HL-60 (cell line): ENCODE data around the gene DOCK7.
A peak's percentile ranks its signal among the peaks of the same experiment; 100 is the strongest.

ENCODE experiments used
- DNase-seq, 2 experiments: peaks; one replicate each; pipeline ENCODE4 v3.0.0-alpha.2; 2010 to 2020; ENCODE audit warnings: low read depth in 1 of 2, low spot score in 1 of 2
- H3K27ac ChIP-seq: fragments of 250-450 bp; sonication (Bioruptor Pico); replicated peaks from 2 replicates; pipeline ENCODE4 v1.5.1; 2020; ENCODE audit warnings: mild to moderate bottlenecking, moderate library complexity
- H3K27me3 ChIP-seq: fragments of 250-450 bp; sonication (Bioruptor Pico); 2 replicates; pipeline ENCODE4 v1.5.1; 2021; ENCODE audit warnings: mild to moderate bottlenecking, moderate library complexity; ENCODE audit not compliant: insufficient read depth, poor library complexity, severe bottlenecking
- H3K4me3 ChIP-seq: replicated peaks from 2 replicates; pipeline ENCODE4 v1.5.1; 2011; ENCODE audit warnings: mild to moderate bottlenecking, control low read depth, low read length; ENCODE audit not compliant: insufficient read depth
- CTCF ChIP-seq: IDR thresholded peaks from one replicate; pipeline ENCODE4 v1.5.1; 2011; ENCODE audit warnings: low read length, control low read depth, inconsistent platforms; ENCODE audit not compliant: insufficient read depth
- GABPA ChIP-seq: IDR thresholded peaks from 2 replicates; pipeline ENCODE4 v1.6.1; 2012; ENCODE audit warnings: low read depth
- POLR2AphosphoS5 ChIP-seq: IDR thresholded peaks from 2 replicates; pipeline ENCODE4 v1.6.1; 2012; ENCODE audit warnings: low read depth
- REST ChIP-seq: IDR thresholded peaks from 2 replicates; pipeline ENCODE4 v1.6.1; 2012; ENCODE audit warnings: low read depth; ENCODE audit not compliant: insufficient replicate concordance
- SPI1 ChIP-seq: IDR thresholded peaks from 2 replicates; pipeline ENCODE4 v1.6.1; 2012; ENCODE audit warnings: low read depth, mild to moderate bottlenecking, borderline replicate concordance

DOCK7 gene

GRCh38 chr1:62637392-62638105 lies 50.6 kb downstream of the DOCK7 start:
- TF ChIP-seq REST (no peak), SPI1 (no peak)
- no peak overlapping the region for H3K27ac ChIP-seq
- no peak overlapping the region for H3K4me3 ChIP-seq
- no peak for DNase-seq
- no peaks in the 10 kb centered on the region for H3K27me3 ChIP-seq

- TF ChIP-seq POLR2AphosphoS5 (no peak), GABPA (no peak), SPI1 (no peak), CTCF (no peak), REST (no peak)
- no peak overlapping the region for H3K4me3 ChIP-seq
- no peak overlapping the region for H3K27ac ChIP-seq
- no peaks in the 10 kb centered on the region for H3K27me3 ChIP-seq
- no peak for DNase-seq
Measured at GRCh38 chr1:62628506-62628905, 59.7 kb downstream of the DOCK7 start.

- no peak overlapping the region for H3K4me3 ChIP-seq
- no peak overlapping the region for H3K27ac ChIP-seq
- TF ChIP-seq REST = no peak
- no peak for TF ChIP-seq SPI1
- no peak for TF ChIP-seq CTCF
- no peak for TF ChIP-seq GABPA
- TF ChIP-seq POLR2AphosphoS5 = no peak
- peak in 1 of 2 experiments; percentile 6 for DNase-seq
- H3K27me3 ChIP-seq = no peaks in the 10 kb centered on the region
Measured at GRCh38 chr1:62625415-62625814, 62.8 kb downstream of the DOCK7 start.
